DMS53 treated with DMSO at 0.1 percent for 48 hours (cell line): ENCODE results near the gene SH3RF1.
"Not testable (repeated sequence)": the region's sequence is repeated elsewhere in the genome, so short reads cannot be mapped to it uniquely, and the experiment has no call there.

Experiments used
- DNase-seq: peaks from one replicate; lab custom pipeline; 2025; ENCODE audit not compliant: unreplicated experiment; lab: John Stamatoyannopoulos, UW

Gene SH3RF1

GRCh38 chr4:169202145-169202699 is 68.5 kb downstream of the SH3RF1 start:
- DNase-seq = no peak

- DNase-seq = no peak
Measured at GRCh38 chr4:169201222-169202144, 69.3 kb downstream of the SH3RF1 start.

GRCh38 chr4:169200361-169201030 is 70.3 kb downstream of the SH3RF1 start:
- no peak for DNase-seq

GRCh38 chr4:169199184-169199583 is 71.6 kb downstream of the SH3RF1 start:
- DNase-seq = no peak

GRCh38 chr4:169198167-169198566 is 72.6 kb downstream of the SH3RF1 start:
- no peak for DNase-seq

GRCh38 chr4:169197206-169197605 is 73.5 kb downstream of the SH3RF1 start:
- DNase-seq = not testable (repeated sequence)

- DNase-seq = no peak
Measured at GRCh38 chr4:169195032-169195431, 75.7 kb downstream of the SH3RF1 start.

GRCh38 chr4:169189968-169190367 is 80.8 kb downstream of the SH3RF1 start:
- DNase-seq = not testable (repeated sequence)

GRCh38 chr4:169189372-169189771 is 81.4 kb downstream of the SH3RF1 start:
- no peak for DNase-seq

- no peak for DNase-seq
Measured at GRCh38 chr4:169188204-169188603, 82.6 kb downstream of the SH3RF1 start.

GRCh38 chr4:169185133-169185956 is 85.4 kb downstream of the SH3RF1 start:
- no peak for DNase-seq

GRCh38 chr4:169184686-169185085 is 86.1 kb downstream of the SH3RF1 start:
- DNase-seq = no peak

GRCh38 chr4:169184236-169184635 is 86.5 kb downstream of the SH3RF1 start:
- DNase-seq = no peak

GRCh38 chr4:169183581-169183980 is 87.2 kb downstream of the SH3RF1 start:
- no peak for DNase-seq

- no peak for DNase-seq
Measured at GRCh38 chr4:169179609-169180521, 90.9 kb downstream of the SH3RF1 start.

GRCh38 chr4:169178092-169178491 is 92.7 kb downstream of the SH3RF1 start:
- DNase-seq = not testable (repeated sequence)

- DNase-seq = no peak
Measured at GRCh38 chr4:169175476-169175875, 95.3 kb downstream of the SH3RF1 start.

GRCh38 chr4:169175035-169175434 is 95.7 kb downstream of the SH3RF1 start:
- no peak for DNase-seq

GRCh38 chr4:169174247-169174646 is 96.5 kb downstream of the SH3RF1 start:
- DNase-seq = no peak
